A673 (cell line): ENCODE data around the gene CARS2.

Experiments used
- EZH2 ChIP-seq: fragments of 200-600 bp; sonication (generic); IDR thresholded peaks from 2 replicates; pipeline ENCODE4 v1.6.1; 2017; ENCODE audit warnings: borderline replicate concordance, low read depth, mild to moderate bottlenecking, mixed read lengths, antibody characterized with exemption, low read length; ENCODE audit not compliant: poor library complexity, severe bottlenecking
- TF ChIP-seq, protein P1 (sequence below): fragments of 300-800, 200-600 bp; sonication (generic); conservative IDR thresholded peaks from 2 replicates; pipeline ENCODE4 v1.5.1; 2017; ENCODE audit warnings: low read depth, mild to moderate bottlenecking, antibody characterized with exemption, low read length, moderate library complexity, mixed read lengths

GRCh38 chr13:110697842-110698241, 8.1 kb downstream of the CARS2 start:
- TF ChIP-seq, protein P1, sequence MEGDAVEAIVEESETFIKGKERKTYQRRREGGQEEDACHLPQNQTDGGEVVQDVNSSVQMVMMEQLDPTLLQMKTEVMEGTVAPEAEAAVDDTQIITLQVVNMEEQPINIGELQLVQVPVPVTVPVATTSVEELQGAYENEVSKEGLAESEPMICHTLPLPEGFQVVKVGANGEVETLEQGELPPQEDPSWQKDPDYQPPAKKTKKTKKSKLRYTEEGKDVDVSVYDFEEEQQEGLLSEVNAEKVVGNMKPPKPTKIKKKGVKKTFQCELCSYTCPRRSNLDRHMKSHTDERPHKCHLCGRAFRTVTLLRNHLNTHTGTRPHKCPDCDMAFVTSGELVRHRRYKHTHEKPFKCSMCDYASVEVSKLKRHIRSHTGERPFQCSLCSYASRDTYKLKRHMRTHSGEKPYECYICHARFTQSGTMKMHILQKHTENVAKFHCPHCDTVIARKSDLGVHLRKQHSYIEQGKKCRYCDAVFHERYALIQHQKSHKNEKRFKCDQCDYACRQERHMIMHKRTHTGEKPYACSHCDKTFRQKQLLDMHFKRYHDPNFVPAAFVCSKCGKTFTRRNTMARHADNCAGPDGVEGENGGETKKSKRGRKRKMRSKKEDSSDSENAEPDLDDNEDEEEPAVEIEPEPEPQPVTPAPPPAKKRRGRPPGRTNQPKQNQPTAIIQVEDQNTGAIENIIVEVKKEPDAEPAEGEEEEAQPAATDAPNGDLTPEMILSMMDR: no peak
- no peak for TF ChIP-seq EZH2
